ENCODE results near the gene IZUMO4.
A peak's percentile ranks its signal among the peaks of the same experiment; 100 is the strongest.
"Not testable (repeated sequence)": the region's sequence is repeated elsewhere in the genome, so short reads cannot be mapped to it uniquely, and the experiment has no call there.

Gene IZUMO4

GRCh38 chr19:2129892-2130770, 33.4 kb downstream of the IZUMO4 start:
- peaks cover 19% of the 10 kb centered on the region for H3K36me3 Mint-ChIP-seq (ENCODE audit: low read depth)

GRCh38 chr19:2131012-2131975, 34.6 kb downstream of the IZUMO4 start:
- H3K36me3 Mint-ChIP-seq (ENCODE audit: low read depth): peaks cover 20% of the 10 kb centered on the region
- not testable (repeated sequence) for H3K27ac Mint-ChIP-seq; H3K9me3 Mint-ChIP-seq; H3K4me1 Mint-ChIP-seq (ENCODE audit: low read depth); H3K27me3 Mint-ChIP-seq; H3K4me3 Mint-ChIP-seq

More at GRCh38 chr19:2129892-2130770, 33.4 kb downstream of the IZUMO4 start:
- H3K4me1 Mint-ChIP-seq (ENCODE audit: low read depth): no peaks in the 10 kb centered on the region
- H3K27ac Mint-ChIP-seq: no peak overlapping the region
- no peak overlapping the region for H3K4me3 Mint-ChIP-seq
- H3K27me3 Mint-ChIP-seq: no peaks in the 10 kb centered on the region
- no peaks in the 10 kb centered on the region for H3K9me3 Mint-ChIP-seq

GRCh38 chr19:2132191-2132590, 35.5 kb downstream of the IZUMO4 start:
- H3K9me3 Mint-ChIP-seq: no peaks in the 10 kb centered on the region
- H3K4me1 Mint-ChIP-seq (ENCODE audit: low read depth): no peaks in the 10 kb centered on the region
- no peak overlapping the region for H3K27ac Mint-ChIP-seq
- H3K4me3 Mint-ChIP-seq: no peak overlapping the region
- peaks cover 20% of the 10 kb centered on the region for H3K36me3 Mint-ChIP-seq (ENCODE audit: low read depth)
- no peaks in the 10 kb centered on the region for H3K27me3 Mint-ChIP-seq

DNA sequence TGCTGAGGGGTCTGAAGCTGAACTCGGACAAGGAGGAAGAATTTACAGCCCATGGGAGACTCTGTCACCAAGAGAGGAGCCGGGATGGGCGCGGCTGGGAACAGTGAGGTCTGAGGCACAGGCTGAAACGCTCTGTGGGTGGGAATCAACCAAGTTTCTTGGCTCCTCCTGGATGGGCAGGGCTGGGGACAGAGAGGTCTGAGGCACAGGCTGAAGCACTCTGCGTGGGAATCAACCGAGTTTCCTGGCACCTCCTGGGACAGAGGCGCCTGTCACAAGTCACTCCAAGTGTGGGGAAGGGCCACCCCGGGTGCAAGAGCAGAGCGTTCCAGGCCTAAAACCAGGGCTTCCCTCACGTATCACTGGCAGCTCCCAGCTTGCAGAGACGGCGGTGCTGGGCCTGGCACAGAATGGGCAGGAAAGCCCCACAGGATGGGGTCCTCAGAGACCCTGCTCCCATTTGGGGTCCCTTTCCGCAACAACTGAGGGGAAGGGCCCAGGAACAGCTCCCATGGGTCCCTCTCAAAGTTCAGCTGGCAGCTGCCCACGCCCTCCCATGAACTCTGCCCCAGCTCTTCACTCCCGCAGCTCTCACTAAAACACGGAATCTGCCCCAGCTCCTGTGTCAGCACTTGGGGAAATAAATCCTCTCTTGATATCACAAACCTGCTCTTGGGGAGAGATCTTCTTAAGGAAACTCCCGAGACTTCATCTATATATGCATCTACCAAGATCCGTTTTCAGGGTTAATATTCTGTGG, 36.2 kb downstream of the IZUMO4 start:
- no peaks in the 10 kb centered on the region for H3K9me3 Mint-ChIP-seq
- no peaks in the 10 kb centered on the region for H3K4me1 Mint-ChIP-seq (ENCODE audit: low read depth)
- peaks cover 24% of the 10 kb centered on the region for H3K36me3 Mint-ChIP-seq (ENCODE audit: low read depth)
- no peak overlapping the region for H3K4me3 Mint-ChIP-seq
- no peaks in the 10 kb centered on the region for H3K27me3 Mint-ChIP-seq
- no peak overlapping the region for H3K27ac Mint-ChIP-seq

- Mint-ChIP-seq H3K36me3 (ENCODE audit: low read depth) (peaks cover 27% of the 10 kb centered on the region), H3K4me3 (no peak overlapping the region), H3K4me1 (ENCODE audit: low read depth) (peaks cover 4% of the 10 kb centered on the region), H3K27me3 (no peaks in the 10 kb centered on the region), H3K27ac (no peak overlapping the region), H3K9me3 (no peaks in the 10 kb centered on the region)
These were observed 39.0 kb downstream of the IZUMO4 start for GRCh38 chr19:2135474-2136402.

DNA sequence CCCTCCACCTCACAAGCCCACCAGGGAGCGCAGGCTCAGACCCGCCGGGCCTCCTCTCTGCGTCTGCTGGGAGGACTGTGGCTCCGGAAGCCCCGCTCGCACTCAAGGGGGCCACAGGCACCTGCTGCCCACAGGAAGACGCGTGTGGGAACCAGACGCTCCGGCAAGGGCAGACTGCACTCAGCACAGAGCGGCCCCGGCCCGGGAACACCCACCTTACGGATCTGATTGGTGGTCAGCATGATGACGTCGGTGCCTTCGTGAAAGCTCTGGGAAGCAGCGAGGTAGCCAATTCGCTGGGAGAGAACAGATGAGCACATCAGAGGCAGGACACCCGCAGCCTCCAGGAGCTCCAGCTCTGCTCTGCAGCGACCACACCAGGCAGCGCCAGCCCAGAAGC, 40.1 kb downstream of the IZUMO4 start:
- Mint-ChIP-seq H3K4me1 (ENCODE audit: low read depth) (peaks cover 7% of the 10 kb centered on the region), H3K9me3 (no peaks in the 10 kb centered on the region), H3K4me3 (no peak overlapping the region), H3K27me3 (no peaks in the 10 kb centered on the region), H3K27ac (no peak overlapping the region), H3K36me3 (ENCODE audit: low read depth) (peaks cover 27% of the 10 kb centered on the region)

- Mint-ChIP-seq H3K4me1 (ENCODE audit: low read depth) (peaks cover 7% of the 10 kb centered on the region), H3K9me3 (no peaks in the 10 kb centered on the region), H3K4me3 (no peak overlapping the region), H3K27me3 (no peaks in the 10 kb centered on the region), H3K27ac (no peak overlapping the region), H3K36me3 (ENCODE audit: low read depth) (peaks cover 15% of the 10 kb centered on the region)
These were observed 41.5 kb downstream of the IZUMO4 start for GRCh38 chr19:2138061-2138728.

DNA sequence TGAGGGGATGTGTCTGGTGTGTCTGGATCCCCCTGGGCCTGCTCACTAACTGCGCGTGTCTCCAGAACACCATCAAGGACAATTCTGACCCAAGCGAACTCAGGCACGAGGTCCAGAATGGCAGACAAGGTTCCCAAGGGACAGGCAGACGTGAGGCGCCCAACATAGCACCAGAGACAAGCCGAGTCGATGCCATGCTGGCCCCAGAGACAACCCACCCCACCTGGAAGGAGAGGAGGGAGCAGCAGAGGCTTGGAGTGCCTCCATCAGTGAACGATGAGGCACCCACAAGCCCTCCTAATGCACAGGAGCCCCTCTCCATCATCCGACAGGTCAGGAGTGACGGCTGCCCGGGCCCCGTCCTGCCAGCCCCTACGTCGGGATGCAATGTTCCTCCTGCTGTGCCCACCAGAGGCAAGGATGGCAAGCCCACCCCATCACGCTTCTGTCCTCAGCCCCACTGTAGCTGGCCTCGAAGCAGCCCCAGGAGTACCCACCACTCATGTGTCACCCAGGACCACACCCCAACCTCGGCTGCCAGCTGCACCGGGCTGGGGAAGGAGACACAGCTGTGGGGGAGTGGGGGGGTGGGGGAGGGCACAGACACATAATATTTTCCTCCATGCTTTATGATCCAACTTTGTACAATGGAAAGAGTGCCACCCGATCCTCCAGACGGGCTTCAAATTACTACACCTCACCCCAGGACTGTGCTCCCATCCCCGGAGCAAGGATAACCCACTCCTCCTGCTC, 42.8 kb downstream of the IZUMO4 start:
- peaks cover 12% of the 10 kb centered on the region for H3K36me3 Mint-ChIP-seq (ENCODE audit: low read depth)
- H3K4me1 Mint-ChIP-seq (ENCODE audit: low read depth): peaks cover 9% of the 10 kb centered on the region
- H3K27ac Mint-ChIP-seq: no peak overlapping the region
- H3K4me3 Mint-ChIP-seq: no peak overlapping the region
- no peaks in the 10 kb centered on the region for H3K27me3 Mint-ChIP-seq
- no peaks in the 10 kb centered on the region for H3K9me3 Mint-ChIP-seq

GRCh38 chr19:2140138-2140569, 43.4 kb downstream of the IZUMO4 start:
- Mint-ChIP-seq H3K36me3 (ENCODE audit: low read depth) (peaks cover 12% of the 10 kb centered on the region), H3K27ac (no peak overlapping the region), H3K9me3 (no peaks in the 10 kb centered on the region), H3K27me3 (no peaks in the 10 kb centered on the region), H3K4me1 (ENCODE audit: low read depth) (peaks cover 14% of the 10 kb centered on the region), H3K4me3 (no peak overlapping the region)

- Mint-ChIP-seq H3K27me3 (no peaks in the 10 kb centered on the region), H3K27ac (no peak overlapping the region), H3K4me3 (no peak overlapping the region), H3K4me1 (ENCODE audit: low read depth) (peaks cover 32% of the 10 kb centered on the region), H3K36me3 (ENCODE audit: low read depth) (peaks cover 16% of the 10 kb centered on the region), H3K9me3 (no peaks in the 10 kb centered on the region)
These were observed 45.6 kb downstream of the IZUMO4 start for GRCh38 chr19:2142173-2142829.

GRCh38 chr19:2144190-2144589, 47.5 kb downstream of the IZUMO4 start:
- Mint-ChIP-seq H3K4me3 (no peak overlapping the region), H3K27me3 (no peaks in the 10 kb centered on the region), H3K4me1 (ENCODE audit: low read depth) (peaks cover 51% of the 10 kb centered on the region), H3K9me3 (no peaks in the 10 kb centered on the region), H3K36me3 (ENCODE audit: low read depth) (peaks cover 9% of the 10 kb centered on the region), H3K27ac (no peak overlapping the region)

DNA sequence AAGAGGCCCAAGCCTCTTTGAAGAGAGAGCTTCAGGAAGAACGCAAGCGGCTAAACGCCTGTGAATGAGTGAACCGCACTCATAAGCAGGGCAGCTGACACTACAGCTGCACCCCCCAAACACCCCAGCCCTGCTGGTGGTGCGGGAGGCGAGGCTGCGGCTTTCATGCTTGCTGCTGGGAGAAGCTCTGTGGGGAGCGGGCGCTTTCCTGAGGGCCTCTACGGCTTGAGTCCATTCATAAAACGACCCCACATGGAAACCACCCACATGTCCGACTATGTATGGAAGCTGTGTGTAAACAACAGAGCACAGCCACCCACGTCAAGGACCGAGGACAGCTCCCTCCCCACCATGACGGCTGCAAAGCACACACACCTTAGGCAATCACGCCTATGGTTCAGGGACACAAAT, 49.1 kb downstream of the IZUMO4 start:
- H3K27me3 Mint-ChIP-seq: no peaks in the 10 kb centered on the region
- peak overlapping the region; percentile 76 for H3K27ac Mint-ChIP-seq
- H3K4me1 Mint-ChIP-seq (ENCODE audit: low read depth): peaks cover 59% of the 10 kb centered on the region
- no peaks in the 10 kb centered on the region for H3K9me3 Mint-ChIP-seq
- peaks cover 15% of the 10 kb centered on the region for H3K36me3 Mint-ChIP-seq (ENCODE audit: low read depth)
- H3K4me3 Mint-ChIP-seq: no peak overlapping the region
